NCI-H146 treated with DMSO at 0.1 percent for 48 hours (cell line): Measurements from ENCODE around the gene KCP.
A peak's percentile ranks its signal among the peaks of the same experiment; 100 is the strongest.
"Not testable (repeated sequence)": the region's sequence is repeated elsewhere in the genome, so short reads cannot be mapped to it uniquely, and the experiment has no call there.

Source experiments
- DNase-seq: peaks from one replicate; lab custom pipeline; 2025; ENCODE audit not compliant: unreplicated experiment; lab: John Stamatoyannopoulos, UW

Gene KCP

DNA sequence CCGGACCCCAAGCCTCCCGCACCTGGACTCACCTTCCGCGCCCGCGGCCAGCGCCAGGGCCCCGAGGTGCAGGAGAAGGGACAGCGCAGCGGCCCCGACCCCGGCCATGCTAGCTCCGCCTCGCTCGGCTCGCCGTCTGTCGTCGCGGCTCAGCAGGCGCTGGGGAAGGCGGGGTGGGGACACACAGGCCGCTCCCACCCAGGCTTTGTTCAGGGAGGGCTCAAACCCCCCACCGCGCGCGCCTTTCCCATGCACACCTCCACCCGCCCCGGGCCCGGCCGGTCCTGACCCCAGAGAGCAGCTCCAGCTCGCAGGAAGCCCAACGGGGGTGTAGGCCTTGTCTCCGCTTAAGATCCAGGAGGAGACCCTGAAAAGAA is at the start of gene KCP:
TSS of gene KCP (minus strand) at position 141 of the 377 bp plus-strand sequence. CDS start at position 108, 33 bp downstream.
- no peak for DNase-seq

DNA sequence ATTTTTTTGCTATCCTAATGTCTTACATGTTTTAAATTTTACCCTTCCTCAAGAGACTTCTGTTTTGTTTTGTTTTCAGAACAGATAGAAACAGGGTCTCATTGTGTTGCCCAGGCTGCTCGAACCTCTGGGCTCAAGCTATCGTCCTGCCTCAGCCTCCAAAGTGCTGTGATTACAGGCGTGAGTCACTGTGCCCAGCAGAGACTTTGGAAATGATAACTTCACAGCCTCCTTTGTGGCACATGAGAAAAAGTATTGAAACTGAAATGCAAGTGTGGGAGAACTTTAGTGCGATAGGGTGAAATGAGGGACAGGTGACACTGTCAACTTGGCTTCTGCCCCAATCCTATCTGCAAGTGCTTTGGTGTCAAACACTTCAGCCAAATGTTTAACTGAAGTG is 48.8 kb upstream of the KCP start:
- no peak for DNase-seq

DNA sequence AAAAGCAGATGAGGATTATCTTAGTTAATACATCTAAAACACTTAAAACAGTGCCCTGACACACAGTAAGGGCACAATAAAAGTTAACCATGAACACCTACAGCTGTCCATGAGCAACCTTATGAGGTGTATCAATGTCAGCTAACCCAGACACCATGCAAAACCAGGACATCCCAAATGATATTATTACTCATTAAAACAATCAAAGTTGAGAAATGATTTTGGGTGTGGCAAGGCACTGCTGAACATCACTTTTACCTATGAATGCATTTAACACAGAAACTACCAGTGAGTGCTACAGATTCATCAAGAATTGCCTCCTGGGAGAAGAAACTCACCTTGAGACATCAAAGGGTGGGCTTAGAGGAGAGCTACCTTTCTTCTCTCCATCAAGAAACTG is 45.5 kb upstream of the KCP start:
- no peak for DNase-seq

DNA sequence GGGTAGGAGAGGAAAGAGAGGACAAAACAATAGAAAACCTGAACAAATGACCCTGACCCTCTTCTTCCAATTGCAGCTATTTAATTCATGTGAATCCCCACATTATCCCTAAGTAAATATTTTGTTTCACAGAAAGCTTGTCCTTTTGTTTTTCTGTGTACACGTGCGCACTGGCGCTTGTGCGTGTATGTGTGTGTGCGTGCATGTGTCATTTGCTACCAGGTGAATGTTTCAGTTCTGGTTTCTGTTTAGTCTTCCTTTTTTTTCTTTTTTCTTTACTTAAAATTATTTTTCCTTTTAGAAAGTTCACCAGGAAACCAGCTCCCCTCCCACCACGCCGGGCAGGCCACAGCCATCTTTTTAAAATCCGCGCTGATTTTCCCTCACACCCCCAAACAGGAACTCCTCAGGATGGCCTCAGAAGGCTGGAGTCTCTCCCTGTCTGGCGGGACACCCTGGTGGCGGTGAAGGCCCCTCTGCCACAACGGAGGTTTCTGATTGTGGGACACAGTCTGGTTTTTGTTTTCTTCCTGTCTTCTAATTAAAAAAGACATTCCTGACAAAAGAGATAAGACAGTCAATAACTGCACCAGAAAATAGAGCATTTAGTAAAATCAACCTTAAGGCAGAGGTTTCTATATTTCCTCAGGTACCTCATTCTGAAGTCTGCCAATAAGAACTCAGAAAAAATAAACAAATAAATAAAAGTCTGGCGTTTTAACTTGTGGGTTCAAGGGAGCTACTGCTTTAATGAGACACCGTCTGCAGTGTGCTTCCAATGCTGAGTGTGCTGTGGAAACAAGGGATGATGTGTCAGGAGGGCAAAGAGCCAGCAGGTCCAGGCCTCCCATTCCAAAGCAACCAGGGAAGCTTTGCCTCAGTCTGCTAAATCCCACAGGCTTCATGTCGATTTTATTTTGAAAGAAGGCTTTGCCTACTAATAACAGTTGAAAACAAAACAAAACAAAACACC is 44.6 kb upstream of the KCP start:
- DNase-seq = peak; percentile 63

DNA sequence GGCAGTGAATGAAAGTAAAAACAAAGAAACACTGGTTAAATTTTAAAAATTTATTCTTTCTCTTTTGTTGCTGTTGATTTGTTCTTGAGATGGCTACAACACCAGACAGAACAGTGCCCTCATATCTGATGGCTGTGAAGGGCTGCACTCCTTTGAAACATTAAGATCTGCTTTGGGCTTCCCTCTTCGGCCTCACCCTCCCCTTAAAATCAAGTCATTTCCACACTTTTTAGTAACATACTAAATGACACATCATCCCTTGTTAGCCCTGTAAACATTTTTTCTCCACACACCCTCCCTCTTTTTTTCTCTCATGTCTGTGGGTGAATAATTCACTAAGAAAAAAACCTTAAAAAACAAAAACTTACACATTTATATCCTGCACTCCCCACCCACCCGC is 43.6 kb upstream of the KCP start:
- no peak for DNase-seq

DNA sequence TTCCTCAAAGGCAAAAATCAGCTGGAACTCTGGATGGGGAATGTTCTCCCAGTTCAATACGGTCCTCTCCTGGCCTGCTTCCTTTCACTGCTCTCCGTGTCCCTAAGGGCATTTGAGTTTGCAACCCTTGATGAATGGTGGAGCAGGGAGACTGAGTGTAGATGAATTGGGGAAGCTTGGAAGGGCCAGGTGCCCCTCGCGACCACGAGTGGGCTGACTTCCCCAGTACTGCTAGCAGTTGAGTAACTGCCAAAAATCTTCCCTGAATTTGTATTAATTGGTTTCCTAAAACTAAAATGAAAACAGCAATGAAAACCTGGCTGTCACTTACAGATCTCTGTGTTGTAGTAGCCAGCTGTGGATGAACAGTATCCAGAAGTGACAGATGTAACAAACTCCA is 40.8 kb upstream of the KCP start:
- no peak for DNase-seq

DNA sequence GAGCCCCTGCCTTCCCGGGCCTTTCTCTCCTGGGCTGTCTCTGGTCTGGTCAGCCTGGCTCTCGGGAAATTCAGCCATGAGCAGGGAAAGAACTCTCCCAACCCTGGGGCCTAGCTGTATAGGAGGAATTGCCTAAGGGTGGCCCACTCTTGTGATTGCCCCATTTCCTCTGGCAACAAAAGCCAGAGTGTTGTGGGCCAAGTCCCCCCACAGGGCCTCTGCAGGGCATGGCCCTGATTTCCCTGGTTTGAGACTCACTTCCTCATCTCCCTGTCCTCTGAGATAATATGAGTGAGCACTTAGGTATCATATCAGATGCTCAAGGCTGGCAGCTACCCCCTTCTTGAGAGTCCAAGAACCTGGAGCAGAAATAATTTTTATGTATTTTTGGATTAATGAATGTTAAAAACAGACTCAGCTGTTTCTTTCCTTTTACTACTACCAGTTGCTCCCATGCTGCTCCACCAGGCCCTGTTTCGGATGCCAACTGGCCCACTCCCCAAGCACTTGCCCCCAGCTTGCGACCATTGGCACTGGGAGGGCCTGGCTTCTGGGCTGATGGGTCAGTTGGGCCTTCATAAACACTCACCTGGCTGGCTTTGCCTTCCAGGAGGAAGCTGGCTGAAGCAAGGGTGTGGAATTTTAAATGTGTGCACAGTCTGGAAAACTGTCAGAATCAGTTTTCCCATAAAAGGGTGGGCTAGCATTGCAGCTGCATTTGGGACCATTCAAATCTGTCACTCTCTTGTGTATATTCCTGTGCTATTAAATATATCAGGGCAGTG is 38.7 kb upstream of the KCP start:
- no peak for DNase-seq

DNA sequence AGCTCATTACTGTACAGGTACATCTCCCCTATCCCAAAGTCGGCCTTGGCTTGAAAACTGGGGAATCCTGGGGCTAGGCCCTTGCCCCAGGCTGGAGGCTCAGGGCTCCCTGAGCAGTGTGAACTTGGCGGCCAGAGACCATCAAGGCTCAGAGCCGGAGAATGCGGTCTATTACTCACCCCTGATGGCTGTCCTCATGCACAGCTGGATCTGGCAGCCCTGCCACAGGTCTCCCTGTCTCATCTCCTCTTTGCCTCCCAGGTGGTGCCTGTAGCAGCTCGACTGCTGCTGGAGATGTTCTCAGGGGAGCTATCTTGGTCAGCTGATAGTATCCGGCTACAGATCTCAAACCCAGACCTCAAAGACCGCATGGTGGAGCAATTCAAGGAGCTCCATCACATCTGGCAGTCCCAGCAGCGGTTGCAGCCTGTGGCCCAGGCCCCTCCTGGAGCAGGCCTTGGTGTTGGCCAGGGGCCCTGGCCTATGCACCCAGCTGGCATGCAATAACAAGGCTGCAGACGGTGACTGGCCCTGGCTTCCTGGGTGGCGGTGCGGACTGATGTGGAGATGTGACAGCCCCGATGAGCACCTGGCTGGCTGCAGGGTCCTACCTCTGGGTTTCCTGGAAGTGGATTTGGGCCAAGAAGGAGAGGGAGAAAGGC is 37.9 kb upstream of the KCP start:
- no peak for DNase-seq

DNA sequence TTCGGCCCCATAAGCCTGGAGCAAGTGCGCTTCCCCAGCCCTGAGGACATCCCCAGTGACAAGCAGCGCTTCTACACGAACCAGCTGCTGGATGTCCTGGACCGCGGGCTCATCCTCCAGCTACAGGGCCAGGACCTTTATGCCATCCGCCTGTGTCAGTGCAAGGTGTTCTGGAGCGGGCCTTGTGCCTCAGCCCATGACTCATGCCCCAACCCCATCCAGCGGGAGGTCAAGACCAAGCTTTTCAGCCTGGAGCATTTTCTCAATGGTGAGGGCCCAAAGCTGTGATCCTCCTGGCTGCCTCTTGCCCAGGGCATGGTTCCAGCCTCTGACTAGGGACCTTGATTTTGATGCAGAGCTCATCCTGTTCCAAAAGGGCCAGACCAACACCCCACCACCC is 37.3 kb upstream of the KCP start:
- no peak for DNase-seq

DNA sequence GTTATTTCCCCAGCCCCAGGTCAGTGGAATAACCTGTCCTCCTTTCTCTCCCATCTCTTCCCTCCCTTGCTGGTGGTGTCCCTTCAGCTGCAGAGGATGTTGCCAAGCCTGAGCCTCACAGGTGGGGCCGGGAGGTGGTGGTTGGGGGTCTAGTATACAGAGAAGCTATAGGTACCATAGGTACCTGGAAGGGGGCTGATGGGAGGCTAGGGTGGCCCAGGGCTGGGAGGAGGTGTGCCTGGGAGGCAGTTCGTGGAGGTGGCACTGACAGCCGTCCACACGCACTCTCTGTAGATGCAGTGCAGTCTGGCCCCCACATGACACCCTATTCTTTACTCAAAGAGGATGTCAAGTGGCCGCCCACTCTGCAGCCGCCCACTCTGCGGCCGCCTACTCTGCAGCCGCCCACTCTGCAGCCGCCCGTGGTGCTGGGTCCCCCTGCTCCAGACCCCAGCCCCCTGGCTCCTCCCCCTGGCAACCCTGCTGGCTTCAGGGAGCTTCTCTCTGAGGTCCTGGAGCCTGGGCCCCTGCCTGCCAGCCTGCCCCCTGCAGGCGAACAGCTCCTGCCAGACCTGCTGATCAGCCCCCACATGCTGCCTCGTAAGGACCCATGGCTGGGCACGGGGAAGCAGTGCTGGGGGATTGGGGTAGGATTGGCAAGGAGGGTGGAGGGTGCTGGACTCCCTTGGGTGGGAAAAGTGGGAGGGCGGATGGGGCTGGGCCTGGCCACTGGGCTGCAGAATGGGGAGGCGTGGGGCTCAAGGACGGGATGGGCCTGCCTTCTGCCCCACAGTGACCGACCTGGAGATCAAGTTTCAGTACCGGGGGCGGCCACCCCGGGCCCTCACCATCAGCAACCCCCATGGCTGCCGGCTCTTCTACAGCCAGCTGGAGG is 36.7 kb upstream of the KCP start:
- DNase-seq = no peak

DNA sequence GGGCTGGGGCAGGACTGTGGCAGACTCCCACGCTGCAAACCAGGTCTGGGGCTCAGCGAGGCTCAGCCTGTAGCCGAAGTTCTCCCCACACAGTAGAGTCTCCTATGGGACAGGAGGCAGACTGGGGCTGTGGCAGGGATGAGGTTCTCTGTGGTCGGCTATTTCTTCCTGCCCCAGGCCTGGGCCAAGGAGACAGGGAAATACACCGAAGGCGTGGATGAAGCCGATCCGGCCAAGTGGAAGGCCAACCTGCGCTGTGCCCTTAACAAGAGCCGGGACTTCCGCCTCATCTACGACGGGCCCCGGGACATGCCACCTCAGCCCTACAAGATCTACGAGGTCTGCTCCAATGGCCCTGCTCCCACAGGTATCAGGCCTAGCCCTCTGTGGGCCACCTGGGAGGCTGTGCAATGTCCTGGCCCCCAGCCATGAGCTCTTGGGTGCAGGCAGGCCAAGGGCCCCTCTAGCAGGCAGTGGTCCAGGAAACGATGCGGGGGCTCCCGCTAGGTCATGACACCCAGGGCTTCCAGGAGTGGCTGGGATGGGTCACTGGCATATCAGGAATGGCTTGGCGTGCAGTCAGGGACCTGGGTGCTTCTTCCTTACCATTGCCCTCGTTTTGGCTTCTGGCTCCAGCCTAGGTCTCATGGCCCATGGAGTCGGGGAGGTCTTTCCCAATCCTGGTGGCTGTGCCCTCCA is 35.3 kb upstream of the KCP start:
- DNase-seq = no peak

DNA sequence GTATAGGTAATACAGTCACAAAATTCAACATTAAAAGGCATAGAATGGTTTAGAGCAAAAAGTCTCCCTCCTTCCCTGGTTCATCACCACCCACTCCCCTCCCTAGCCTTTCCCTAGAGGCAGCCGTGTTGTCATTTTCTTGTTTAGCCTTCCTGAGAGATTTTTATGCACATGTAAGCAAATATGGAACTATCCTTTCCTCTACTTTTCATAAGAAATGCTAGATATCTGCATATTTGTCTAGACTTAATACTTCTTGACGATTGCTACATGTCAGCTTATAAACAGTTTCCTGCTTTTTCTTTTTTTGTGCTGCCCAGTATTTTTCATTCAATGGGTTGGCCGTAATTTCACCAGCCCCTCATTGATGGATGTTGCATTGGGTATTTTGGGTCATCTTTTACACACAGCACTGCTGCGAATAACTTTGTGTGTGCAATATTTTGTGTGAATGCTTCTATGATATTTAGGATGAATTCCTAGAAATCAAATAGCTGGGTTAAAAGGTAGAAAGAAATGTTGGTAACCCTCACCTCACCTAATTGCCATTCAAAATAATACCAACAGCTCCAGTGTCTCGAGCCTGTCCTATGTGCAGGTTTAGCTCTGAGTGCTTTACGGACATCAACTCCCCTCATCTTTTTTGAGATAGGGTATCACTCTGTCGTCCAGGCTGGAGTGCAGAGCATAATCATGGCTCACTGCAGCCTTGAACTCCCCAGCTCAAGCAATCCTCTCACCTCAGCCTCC is 34.2 kb upstream of the KCP start:
- no peak for DNase-seq

DNA sequence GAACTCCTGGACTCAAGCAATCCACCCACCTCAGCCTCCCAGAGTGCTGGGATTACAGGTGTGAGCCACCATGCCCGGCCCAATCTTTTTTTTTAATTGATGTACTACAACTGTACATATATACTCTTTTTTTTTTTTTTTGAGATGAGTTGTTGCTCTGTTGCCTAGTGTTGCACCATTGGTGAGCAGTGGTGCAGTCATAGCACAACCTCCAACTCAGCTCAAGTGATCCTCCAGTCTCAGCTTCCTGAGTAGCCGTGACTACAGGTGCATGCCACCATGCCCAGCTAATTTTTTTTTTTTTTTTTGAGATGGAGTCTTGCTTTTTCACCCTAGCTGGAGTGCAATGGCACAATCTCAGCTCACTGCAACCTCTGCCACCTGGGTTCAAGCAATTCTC is 32.7 kb upstream of the KCP start:
- not testable (repeated sequence) for DNase-seq

DNA sequence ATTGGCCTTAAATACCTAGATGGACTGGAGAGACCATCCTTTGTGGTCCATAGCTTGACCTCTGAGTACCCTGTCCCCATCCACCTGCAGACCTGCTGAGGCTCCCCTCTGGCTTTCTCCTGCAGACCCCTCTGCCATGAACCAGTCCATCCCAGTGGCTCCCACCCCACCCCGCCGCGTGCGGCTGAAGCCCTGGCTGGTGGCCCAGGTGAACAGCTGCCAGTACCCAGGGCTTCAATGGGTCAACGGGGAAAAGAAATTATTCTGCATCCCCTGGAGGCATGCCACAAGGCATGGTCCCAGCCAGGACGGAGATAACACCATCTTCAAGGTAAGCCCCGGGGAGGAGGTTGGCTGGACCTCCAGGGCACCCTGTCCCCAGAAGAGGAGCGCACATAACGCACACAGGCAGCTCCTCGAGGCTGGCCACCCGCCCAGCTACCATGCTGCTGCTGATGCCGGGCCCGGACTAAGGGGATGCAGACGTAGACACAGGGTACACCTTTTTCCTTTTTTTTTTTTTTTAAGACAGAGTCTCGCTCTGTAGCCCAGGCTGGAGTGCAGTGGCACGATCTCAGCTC is 31.5 kb upstream of the KCP start:
- DNase-seq = no peak

DNA sequence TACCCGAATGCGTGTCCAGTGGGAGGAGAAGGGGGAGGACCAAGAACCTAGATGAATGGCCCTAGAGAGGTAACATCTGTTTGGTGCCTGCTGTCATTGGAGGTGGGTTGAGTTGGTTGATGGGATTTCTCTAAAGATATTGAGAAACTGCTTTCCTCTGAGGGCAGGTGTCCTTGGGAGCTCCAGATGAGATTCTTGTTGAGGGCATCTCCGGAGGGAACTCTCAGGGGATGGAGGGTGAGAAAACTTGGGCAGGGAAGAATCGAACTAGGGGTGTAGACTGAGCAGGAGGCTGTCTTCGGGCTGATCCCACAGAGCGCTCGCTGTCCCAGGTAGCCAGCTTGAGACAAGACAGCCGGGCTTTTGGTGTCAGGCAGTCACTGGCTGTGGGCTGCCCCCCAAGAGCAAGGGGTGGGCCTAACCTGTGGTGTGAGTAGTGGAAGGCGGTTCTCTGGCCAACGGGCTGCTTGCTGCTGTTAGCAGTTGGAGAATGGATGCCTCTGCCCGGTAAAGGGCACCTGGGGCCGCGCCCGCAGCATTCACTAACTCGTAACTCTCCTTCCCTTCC is 30.9 kb upstream of the KCP start:
- DNase-seq = no peak

DNA sequence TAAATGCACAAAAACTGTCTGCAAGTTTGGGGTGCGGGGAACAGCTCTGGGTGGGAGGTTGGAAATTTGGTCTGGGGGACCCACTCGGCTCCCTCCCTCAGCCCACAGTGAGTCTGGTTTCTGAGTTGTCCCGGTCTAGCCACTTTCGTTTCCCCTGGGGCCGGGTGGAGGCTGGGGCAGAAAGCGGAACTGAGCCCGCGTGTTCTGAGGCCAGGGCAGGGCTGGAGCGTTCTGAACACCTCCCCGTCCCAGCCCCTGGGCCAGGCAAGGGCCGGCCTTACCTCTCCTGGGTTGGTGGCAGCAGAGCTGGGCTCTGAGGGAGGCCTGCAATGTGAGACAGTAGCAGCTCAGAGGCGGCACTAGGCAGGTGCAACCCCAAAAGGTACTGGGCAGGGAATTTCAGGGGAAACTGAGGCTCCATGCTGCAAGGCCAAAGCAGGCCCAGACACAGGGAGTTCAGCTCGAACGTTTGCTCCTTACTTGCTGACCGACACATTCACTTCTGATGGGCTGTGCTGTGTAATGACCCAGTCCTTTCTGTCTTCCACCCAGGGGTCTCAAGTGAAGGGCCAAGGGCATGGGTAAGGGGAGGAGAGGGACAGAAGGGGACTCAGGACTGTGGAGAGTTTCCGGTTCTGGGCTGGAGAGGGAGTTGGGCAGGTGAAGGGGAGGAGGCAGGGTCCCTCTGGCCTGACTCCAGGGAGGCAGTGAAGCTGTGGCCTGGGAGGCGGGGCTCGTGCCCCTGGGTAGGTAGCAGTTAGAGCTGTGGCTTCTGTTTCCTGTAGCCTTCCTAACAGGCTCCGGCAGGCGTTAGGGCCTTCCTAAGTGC is 30.2 kb upstream of the KCP start:
- no peak for DNase-seq

DNA sequence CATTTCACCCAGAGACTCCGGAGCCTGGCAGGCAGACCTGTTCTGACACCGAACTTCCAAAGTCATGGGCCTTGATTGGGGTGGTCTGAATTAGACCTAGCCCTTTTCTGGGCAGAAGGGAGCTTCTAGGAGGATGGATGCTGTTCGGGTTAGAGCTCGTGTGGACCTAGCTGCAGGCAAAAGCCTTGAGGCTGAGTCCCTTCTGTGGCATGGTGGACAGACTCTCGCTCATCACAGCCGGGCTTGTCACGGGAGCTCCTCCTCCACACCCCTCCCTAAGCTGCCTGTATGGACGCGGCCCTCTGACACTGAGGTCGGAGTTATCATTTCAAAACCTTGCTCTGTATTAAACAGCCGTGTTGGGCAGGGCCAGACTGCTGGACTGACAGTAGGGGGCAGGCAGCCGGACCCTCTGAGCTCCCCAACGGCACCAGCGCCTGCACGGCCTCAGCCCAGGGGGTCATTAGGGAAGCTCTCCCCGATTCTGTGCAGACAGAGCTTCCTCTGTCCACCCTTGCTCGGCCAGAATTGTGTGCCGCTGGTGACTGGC is 29.4 kb upstream of the KCP start:
- no peak for DNase-seq
